ENCODE measurements around the gene HELZ2.
"Not testable (repeated sequence)": the region's sequence is repeated elsewhere in the genome, so short reads cannot be mapped to it uniquely, and the experiment has no call there.

The HELZ2 gene

GRCh38 chr20:63602321-63602720 is 28.3 kb upstream of the HELZ2 start:
- no peak for TF ChIP-seq ZFX (IDR thresholded peaks at IDR 0.05)
- TF ChIP-seq, protein P1, sequence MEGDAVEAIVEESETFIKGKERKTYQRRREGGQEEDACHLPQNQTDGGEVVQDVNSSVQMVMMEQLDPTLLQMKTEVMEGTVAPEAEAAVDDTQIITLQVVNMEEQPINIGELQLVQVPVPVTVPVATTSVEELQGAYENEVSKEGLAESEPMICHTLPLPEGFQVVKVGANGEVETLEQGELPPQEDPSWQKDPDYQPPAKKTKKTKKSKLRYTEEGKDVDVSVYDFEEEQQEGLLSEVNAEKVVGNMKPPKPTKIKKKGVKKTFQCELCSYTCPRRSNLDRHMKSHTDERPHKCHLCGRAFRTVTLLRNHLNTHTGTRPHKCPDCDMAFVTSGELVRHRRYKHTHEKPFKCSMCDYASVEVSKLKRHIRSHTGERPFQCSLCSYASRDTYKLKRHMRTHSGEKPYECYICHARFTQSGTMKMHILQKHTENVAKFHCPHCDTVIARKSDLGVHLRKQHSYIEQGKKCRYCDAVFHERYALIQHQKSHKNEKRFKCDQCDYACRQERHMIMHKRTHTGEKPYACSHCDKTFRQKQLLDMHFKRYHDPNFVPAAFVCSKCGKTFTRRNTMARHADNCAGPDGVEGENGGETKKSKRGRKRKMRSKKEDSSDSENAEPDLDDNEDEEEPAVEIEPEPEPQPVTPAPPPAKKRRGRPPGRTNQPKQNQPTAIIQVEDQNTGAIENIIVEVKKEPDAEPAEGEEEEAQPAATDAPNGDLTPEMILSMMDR (conservative IDR thresholded peaks at IDR 0.05), result no peak

DNA sequence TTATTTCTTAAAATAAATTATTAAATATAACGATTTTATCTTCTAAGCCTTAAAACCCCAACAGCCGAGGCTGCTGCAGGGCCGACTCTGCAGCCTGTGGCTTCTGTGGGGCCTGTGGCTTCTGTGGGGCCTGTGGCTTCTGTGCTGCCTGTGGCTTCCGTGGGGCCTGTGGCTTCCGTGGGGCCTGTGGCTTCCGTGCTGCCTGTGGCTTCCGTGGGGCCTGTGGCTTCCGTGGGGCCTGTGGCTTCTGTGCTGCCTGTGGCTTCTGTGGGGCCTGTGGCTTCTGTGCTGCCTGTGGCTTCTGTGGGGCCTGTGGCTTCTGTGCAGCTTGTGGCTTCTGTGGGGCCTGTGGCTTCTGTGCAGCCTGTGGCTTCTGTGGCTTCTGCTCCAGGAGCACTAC is 27.6 kb upstream of the HELZ2 start:
- H3K27ac ChIP-seq, result not testable (repeated sequence)

More at GRCh38 chr20:63602321-63602720, 28.3 kb upstream of the HELZ2 start:
- no peak overlapping the region for H3K27ac ChIP-seq

GRCh38 chr20:63599396-63600050 is 25.5 kb upstream of the HELZ2 start:
- TF ChIP-seq ZFX (IDR thresholded peaks at IDR 0.05), result no peak
- TF ChIP-seq, protein P1 (conservative IDR thresholded peaks at IDR 0.05), result no peak
- H3K27ac ChIP-seq, result no peak overlapping the region

DNA sequence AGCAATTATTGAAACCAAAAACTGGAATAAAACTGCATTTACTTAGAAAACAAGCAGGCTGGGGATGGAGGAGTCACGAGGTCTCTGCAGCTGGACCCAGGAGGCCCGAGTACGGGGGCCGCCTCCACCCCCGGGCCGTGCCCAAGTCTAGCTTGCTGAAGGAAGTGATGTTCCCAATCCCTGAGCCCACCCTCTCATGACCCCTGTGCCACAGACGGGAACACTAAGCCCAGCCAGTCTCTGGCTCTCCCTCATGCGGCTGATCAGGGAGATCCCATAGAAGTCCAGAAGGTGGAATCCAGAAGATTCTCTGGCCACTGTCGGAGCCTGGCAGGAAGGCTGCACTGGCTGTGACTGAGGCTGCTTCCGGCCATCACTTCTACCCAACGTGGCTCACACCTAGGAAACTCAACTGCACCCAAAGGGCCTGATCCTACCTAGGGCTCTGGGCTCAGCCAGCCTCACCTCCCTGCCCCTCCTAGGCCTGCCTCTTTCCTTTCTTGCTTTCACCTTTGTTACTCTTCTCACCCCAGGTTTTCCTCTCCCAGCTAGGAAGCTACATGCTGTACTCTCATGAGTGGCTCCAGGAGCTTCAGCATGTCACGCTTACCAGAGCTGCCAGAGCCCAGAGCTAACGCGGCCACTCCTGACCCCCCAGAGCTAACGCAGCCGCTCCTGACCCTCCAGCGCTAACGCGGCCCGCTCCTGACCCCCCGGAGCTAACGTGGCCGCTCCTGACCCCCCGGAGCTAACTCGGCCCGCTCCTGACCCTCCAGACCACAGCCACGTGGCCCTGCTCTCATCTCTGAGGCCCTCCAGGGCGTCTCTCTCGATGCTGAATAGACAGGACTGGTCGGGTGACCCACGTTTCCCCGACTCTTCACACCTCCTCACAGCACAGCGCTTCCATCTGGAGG is 24.7 kb upstream of the HELZ2 start:
- TF ChIP-seq ZFX (IDR thresholded peaks at IDR 0.05), result no peak
- TF ChIP-seq, protein P1 (conservative IDR thresholded peaks at IDR 0.05), result no peak
- H3K27ac ChIP-seq, result no peak overlapping the region

- H3K27ac ChIP-seq, result no peak overlapping the region
- no peak for TF ChIP-seq ZFX (IDR thresholded peaks at IDR 0.05)
These were observed 23.8 kb upstream of the HELZ2 start for GRCh38 chr20:63597651-63598478.

DNA sequence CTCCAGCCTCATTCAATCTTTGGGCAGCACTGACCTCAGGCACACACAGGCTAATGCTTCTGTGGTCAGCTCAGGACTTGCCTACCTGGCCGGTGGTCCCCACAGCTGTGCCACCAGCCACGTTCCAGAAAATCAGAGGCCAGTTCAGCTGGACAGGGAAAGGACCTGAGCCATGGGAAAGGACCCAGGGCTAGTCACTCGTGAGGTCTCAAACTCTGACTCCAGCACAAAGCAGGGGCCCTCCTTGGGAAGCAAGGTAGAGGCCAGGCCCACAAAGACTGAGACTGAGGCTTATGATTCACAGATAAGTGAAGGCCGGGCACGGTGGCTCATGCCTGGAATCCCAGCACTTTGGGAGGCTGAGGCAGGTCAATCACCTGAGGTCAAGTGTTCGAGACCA is 22.4 kb upstream of the HELZ2 start:
- no peak overlapping the region for H3K27ac ChIP-seq
- no peak for TF ChIP-seq ZFX (IDR thresholded peaks at IDR 0.05)
- TF ChIP-seq, protein P1 (conservative IDR thresholded peaks at IDR 0.05), result no peak

GRCh38 chr20:63595416-63596127 is 21.5 kb upstream of the HELZ2 start:
- TF ChIP-seq, protein P1 (conservative IDR thresholded peaks at IDR 0.05), result no peak
- no peak for TF ChIP-seq ZFX (IDR thresholded peaks at IDR 0.05)
- no peak overlapping the region for H3K27ac ChIP-seq
